IPS-NIHi7 (cell line): ENCODE results near the gene TEAD1.
"Not testable (repeated sequence)": the region's sequence is repeated elsewhere in the genome, so short reads cannot be mapped to it uniquely, and the experiment has no call there.

Experiments used
- DNase-seq: peaks from one replicate; pipeline ENCODE4 v3.0.0; 2012; ENCODE audit warnings: mixed read lengths; ENCODE audit errors: extremely low spot score

TEAD1 gene

DNA sequence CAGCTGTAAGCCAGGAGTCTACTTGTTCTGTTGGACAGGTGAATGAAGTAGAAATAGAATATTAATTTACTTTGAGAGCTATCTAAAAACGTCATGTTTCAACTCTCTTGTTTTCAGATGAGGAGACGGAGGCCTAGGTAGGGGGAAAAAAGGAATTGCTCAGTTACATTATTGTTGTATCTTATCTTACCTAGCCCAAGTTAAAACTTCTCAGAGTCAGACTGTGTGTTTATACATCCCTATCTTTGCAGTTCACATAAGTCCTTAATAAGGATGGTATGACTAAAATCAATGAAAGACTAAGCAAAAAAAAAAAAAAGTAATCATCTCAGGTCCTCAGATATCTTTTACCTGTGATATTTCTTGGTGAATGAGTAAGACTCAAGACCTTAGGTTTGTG, 62.8 kb downstream of the TEAD1 start:
- DNase-seq: no peak

DNA sequence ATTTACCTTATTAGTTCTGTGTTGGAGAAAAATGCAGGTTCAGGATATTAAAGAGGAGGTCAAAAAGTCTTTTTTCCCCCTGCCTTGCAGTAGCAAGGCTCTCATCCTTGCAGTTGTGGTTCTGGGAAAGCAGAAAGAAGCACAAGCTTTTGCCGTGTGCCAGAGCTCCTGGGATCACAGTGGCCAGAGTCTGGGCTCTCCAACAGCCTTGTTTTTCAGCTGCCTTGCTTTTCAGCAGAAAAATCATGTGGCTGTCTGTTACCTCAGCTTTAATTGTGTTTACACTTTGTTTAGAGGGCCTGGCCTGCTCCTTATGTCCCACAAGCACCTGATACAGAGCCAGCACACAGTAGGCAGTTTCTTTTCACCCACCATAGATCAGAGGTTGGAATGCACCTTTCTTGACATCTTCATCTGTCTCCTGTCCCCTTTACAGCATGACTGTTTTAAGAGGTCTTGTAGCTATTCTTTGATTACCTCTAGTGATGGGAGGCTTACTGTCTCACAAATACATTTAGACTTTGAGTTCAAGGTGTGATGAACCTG, 67.5 kb downstream of the TEAD1 start:
- no peak for DNase-seq

DNA sequence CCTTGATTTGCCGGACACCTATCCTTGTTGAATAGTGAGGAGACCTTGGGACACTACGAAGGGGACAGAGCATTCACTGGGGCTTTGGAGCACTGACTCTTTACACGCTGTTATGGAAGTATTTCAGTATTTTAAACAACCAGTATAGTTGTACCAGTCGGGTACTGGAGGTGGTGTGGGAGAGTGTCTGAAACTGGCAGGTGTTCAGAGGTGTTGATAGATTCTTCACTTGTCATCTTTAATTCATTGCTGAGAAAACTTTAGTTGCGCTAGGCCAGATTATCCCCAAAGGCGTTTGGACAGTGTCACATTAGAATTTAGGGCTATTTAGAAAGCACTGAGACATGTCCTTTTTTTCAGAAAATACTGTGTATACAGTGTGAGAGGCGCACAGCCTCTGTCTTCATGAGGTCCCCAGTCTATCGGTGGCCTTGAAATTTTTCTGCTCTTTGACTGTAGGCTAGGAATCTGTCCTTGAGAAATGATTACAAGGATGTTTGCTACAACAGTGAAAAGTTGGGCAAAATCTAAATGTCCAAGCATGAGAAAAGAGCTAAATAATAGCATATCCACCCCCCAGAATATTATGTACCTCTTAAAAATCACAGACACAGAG, 69.7 kb downstream of the TEAD1 start:
- DNase-seq: no peak

DNA sequence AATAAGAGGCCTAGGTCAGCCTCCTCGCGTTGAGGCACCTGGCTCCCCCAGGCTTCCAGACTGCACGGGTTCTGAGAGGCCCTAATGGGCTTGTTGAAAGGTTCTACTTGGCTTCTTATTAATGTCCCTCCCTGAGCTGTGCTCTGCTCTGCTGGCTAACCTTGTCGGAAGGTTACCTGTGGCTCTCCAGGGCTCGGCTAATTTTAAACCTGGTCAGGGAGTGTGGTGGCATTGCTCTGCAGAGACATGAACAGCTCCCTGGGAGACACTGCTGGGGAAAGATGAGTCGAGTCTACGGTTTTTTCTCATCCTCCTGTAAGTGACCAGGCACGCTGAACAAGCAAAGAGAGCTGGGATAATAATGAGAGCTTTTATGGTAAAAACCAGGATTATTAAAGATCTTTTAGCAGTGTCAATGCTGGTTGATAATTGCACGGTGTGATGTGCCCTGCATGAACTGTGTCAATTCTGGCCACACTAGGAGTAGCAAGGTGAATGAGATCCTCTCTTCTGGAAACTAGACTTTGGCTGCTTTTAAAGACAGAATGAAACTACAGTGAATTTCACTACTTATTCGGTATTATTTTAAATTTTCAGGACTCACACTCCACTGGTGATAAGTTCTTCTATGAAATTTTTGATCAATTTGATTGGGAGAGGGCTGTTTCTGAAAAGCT, 70.7 kb downstream of the TEAD1 start:
- DNase-seq: no peak

DNA sequence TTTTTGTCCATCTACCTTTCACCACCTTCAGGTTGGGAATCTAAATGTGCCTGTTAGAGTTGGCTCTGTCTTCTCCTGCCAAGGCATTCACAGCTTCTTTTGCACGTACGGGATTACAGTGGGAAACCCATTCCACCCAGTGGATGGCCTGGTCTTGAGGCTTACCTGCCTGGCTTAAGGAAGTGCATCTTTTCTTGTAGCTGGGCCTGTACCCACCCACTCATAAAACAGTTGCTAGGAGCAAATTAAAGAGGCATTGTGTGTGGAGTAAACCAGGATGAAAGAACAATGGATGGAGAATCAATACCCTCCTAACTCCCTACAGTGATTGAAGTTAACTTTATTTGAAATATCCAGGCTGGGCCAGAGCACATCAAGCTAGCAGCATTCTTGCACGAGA, 71.6 kb downstream of the TEAD1 start:
- DNase-seq: no peak

DNA sequence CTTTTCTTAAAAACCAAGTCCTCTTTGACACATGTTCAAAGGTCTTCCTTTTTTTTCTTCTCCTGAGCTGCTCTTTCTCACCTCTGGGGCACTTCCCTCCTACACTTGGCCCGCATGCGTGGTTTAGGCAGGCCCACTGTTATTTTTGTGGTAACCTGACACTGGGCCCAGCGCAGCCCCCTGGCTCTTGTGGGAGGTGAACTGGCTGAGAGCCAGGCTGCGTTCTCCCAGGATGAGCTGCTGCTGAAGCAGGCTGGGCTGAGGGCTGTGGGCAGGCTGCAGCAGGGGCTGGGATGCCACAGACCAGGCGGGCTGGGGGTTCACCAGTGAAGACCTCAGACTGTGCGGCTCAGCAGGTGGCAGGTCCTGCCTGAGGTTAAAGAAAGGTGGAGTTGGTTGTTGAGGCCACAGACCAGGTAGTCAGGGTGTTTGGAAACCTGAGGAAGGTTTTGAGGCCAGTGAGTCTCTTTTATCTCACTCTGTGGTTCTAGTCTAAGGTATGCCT, 72.4 kb downstream of the TEAD1 start:
- peak; percentile 90 for DNase-seq

DNA sequence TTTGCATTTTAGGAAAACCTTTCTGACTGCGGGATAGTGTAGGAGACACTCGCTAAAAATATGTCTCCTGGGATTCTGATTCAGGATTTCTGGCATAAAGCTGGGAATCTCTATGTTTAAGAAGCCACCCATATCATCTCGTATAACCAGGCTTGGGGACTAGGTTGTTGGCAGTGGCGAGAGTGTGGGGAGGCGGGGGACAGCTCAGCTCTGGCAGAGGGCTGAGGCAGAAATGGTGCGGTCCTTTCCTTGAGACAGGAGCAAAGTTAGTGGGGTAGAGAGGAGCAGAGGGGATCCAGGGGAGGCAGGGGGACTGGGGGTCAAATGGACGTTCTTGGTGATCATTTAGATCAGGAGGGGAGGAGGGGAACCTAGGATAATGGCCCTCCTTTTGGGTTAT, 74.3 kb downstream of the TEAD1 start:
- no peak for DNase-seq

DNA sequence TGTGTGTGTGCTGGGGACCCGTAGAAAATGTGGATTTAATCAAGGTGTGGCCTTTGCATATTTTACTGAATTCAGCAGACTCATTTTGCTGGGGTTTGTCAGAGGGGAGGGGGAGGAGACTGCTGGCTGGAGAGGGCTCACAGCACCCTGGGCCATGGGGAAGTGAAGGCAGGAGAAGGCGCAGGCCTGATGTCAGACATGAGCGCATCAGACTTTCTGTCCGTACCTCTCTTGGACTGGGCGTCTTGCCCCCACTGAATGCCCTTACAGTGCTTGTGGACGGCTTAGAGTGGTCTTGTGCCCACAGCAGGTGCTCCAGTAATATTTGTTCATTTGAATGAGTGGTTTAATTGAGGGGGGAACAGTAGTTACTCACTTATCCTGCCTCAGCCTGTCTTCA, 75.2 kb downstream of the TEAD1 start:
- DNase-seq: no peak

DNA sequence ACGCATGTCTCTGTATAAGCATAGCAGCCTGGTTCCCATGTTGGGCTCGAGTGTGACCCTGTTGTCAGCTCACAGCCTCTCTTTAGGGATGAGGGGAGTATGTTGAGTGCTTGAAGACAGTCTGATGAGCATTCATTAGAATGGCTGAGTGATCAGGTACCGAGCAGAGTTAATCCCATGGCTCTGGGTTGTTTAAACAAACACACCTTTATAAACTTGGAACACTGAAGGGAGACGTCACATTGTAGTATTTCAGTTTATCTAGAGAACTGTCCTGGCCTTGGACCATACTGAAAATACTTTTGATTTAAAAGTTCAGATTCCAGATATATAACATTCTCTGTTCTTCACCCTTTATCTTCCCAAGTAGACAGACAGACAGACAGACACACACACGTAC, 76.0 kb downstream of the TEAD1 start:
- DNase-seq: no peak

DNA sequence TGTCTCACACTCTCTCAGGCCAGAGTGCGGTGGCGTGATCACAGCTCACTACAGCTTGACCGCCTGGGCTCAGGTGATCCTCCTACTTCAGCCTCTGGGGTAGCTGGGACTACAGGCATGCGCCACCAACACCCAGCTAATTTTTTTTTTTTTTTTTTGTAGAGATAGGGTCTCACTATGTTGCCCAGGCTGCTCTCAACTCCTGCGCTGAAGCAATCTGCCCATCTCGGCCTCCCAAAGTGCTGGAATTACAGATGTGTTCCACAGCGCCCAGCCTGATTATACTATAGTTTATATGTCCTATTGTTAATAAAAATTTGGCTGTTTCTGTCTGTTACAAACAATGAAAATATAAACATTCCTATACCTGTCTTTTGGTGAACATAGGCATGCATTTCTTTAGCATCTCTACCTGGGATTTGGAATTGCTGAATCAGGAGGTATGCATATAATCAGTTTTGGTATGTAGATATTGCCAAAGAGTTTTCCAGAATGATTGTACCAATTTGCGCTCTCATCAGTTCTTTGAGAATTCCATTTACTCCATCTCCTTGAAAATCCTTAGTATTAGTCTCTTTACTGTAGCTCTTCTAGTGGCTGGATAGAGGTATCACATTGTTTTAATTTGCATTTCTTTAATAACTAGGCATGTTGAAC, 78.8 kb downstream of the TEAD1 start:
- no peak for DNase-seq

DNA sequence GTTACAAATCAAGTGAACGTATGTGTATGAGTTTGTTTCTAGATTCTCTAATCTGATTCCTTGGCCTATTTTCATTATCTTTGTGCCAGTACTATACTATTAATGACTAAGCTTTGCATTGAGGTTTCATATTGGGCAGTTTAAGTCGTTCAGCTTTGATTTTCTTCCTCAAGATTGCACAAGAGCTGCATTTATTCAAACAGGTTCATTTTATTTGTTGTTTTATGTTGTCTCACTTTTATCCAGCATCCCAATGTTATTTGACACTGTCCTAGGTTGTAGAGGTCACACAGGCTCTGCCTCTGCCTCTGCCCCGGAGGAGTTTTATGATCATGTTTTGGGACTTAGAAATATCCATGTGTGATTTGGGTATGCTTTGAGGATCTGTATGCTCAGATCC, 79.8 kb downstream of the TEAD1 start:
- no peak for DNase-seq

DNA sequence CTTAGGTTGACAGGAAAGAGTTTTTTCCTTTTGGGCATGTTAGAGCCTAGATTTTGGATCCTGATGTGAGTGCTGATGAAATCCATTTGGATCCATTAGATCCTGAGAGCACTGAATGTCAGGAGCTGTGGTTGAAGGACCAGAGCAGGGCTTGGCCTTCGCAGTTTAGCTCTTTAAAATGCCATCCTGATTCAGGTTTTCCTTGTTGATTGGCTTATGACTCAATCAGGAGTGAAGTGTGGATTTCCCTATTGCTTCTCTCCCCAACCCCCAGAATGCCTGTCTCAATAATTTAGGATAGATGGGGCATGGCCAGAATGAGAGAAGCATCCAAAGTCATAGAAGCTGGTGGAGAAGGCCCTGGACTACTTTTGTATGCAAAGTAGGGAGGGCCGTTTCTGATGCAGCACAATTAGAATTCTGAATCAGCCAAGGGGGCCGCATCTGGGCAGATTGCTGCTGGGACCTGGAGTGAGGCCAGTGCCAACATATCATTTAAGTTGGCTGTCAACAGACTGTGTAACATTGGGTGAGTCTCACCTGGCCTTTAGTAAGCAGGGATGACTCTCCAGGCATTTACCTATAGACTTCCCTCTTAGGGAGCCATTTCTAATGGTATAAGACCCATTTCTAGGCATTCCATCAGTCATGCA, 80.5 kb downstream of the TEAD1 start:
- no peak for DNase-seq

DNA sequence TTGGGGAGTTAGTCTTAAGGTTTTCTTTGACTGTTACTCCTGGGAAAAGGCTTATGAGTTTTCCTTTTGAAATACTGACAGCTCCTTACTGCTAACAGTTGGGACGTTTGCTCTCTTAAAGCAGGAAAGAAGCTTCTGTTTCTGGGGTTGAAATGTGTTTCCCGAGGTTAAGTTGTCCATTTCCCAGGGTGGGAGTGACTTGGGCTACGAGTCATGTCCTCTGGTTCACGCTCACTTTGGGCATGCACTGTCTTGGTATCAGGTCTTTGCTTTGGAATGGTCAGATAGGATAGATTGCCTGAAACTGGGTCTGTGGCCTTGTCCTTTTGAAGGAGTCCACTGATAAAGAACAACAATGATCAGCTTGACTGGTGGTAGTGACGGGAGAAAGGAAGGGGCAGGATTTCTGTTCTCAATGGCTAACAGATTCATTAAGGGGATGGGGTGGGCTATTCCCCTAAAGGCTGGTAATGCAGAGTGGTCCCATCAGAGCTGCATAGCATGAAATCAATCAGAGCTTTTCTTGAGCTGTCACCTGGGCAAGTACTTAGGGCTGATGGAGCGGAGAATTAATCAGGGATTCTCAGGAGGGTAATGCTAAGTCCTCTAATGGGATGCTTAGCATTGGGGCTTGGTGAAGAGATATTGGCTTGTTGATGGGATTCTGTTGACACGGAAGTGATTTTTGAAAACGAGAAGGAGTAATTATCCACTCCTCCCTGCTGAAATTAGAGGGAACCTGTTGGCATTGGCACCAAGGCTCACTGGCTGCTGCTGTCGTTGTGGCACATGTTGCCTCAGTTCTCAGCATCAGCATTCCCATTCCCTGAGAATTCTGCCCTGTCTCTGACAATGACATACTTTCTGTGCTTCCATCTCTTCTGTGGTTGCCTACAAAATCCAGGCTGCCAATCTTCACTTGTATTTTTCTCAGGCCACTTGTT, 81.6 kb downstream of the TEAD1 start:
- no peak for DNase-seq

DNA sequence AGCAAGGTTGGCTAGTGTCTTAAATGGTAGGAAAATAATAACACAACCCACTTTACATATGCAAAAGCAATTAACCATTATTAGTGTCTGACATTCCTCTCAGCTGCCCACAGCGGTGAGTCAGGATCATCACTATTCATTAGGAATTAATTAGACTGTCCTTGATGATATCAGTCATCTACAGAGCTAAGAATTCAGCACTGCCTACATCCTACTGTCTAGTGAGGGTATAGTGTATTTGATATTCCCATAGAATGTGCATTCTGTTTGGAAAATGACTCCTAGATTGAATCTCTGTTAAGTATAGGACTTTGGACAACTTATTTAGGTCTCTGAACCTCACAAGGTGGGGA, 82.2 kb downstream of the TEAD1 start:
- no peak for DNase-seq

DNA sequence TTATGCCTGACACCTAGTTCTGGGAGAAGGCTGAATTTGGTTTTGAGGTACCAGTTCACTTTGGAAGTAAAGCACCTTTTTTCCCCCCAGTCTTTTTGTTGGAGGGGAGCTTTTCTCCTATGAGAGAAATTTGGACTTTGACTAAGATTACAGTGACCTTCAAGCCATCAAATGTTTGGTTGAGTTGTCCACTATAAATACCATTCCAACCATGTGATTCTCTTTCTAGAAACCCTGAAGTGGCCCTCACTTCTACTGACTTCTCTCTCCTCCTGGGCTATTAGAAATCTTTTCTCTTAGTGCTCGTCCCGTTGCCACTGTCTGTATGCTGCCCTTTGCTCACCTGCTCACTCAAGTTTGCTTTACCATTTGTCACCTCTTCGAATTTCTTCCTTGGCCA, 82.6 kb downstream of the TEAD1 start:
- no peak for DNase-seq

DNA sequence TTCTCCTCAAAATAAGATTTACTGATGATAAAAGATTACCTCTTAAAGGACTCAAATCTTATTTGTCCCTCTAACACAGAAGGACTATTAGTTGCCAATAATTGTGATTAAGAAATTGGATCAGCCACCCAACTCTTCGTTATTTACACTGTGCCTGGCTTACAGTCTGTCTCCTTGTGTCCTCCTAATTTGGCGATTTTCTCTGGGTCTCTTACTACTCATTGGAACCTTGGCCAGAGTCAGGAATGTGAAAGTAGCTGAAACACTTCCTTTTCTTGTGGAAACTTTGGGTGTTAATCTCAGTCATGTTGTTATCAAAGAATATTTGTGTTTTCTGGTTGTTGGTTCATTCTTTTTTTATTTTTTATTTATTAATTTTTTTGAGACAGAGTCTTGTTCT, 83.2 kb downstream of the TEAD1 start:
- DNase-seq: no peak

DNA sequence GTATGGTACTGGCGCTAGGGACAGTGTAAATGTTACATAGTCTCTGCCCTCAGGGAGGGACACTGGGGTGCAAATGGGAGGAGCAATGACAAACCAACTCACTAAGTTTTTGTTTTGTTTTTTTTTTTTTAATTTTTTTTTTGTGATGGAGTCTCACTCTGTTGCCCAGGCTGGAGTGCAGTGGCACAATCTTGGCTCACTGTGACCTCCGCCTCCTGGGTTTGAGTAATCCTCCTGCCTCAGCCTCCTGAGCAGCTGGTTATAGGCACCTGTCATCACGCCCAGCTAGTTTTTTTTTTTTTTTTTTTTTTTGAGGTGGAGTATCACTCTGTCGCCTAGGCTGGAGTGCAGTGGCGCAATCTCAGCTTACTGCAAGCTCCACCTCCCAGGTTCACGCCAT, 83.9 kb downstream of the TEAD1 start:
- DNase-seq: not testable (repeated sequence)

DNA sequence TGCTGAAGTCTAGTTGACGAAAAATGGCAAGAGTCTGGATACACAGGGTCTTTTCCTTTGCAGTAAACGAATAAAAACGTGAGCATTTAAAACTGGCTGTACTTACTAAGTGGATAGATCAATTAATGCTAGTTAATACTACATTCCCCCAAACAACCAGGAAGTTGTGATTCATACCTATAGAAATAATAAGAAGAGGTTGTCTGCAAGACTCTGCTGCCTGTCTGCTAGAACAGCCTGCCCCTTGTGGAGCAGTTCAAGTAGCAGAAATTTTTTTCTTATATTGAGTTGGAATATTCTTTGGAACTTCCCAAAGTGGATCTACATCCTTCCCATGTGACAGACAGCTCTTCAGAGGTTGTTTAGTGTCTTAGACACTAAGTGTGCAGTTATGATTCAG, 86.8 kb downstream of the TEAD1 start:
- no peak for DNase-seq

DNA sequence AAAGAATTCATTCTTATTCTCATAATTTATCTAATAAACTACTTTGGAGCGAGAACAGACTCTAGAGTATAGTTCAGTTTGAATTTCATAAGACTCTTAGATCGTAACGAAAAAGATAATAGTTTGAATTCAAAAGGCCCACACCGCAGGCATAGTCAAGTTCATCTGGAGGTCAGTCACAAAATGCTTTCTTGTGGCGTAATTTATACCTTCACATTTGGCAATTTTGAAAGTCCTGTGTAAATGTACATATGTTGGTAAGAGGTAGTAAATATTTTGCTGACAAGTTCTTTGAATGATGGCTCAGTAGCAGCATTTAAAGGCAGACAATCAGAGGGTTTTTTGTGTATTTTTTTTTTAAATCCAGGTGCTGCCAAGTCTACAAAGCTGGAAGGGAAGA, 88.1 kb downstream of the TEAD1 start:
- no peak for DNase-seq

DNA sequence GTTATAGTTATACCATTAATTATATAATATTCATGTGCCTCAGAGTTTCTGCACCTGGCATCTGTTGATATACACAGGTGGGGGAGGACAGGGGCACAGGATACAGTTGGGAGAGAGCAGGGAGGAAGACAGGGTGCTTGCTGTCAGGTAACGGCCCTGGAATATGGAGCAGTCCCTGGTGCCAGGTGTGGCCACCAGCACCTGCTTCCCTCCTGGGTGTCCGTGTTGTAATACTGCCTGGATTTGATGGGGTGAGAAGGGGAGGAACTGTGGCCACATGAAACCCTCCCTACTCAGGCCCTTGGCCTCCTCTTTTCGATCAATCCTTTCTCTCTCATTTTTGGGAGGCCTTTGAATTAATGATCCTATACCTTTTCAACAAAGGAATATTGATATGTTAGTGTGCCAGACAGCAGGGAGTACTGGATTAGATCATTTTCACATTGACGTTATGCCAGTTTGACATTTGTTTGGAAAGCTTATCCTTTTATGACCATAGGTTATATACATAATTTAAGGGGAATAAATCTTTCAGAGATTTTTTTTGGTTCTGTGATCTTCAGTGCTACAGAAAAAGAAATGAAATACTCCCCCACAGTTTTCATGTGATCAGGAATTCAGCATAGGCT, 88.6 kb downstream of the TEAD1 start:
- DNase-seq: no peak
